Loucy (cell line): ENCODE results near the gene DOK7.

ENCODE experiments used
- H2AFZ ChIP-seq: fragments of 200-600 bp; sonication (generic); 2 replicates; pipeline ENCODE4 v1.6.0; 2016; ENCODE audit warnings: antibody characterized with exemption, mild to moderate bottlenecking, low read length, moderate library complexity
- H3F3A ChIP-seq: fragments of 200-600 bp; 2 replicates; pipeline ENCODE4 v1.6.0; 2016; ENCODE audit warnings: antibody characterized with exemption, low read depth, mild to moderate bottlenecking
- H3K27me3 ChIP-seq: fragments of 200-600 bp; sonication (generic); 2 replicates; pipeline ENCODE4 v1.6.1; 2014; ENCODE audit warnings: low read length, mild to moderate bottlenecking; ENCODE audit not compliant: insufficient read depth, poor library complexity, severe bottlenecking
- H3K36me3 ChIP-seq: fragments of 200-600 bp; sonication (generic); 2 replicates; pipeline ENCODE4 v1.6.1; 2016; ENCODE audit warnings: low read length; ENCODE audit not compliant: insufficient read depth
- H3K4me1 ChIP-seq: fragments of 200-600 bp; sonication (generic); 2 replicates; pipeline ENCODE4 v1.5.1; 2014; ENCODE audit warnings: low read length, mild to moderate bottlenecking; ENCODE audit not compliant: insufficient read depth, poor library complexity, severe bottlenecking
- H3K4me2 ChIP-seq: fragments of 200-600 bp; sonication (generic); 2 replicates; pipeline ENCODE4 v1.6.0; 2014; ENCODE audit warnings: antibody characterized with exemption, low read length, low read depth, mild to moderate bottlenecking; ENCODE audit not compliant: poor library complexity, severe bottlenecking
- H3K4me3 ChIP-seq: fragments of 200-600 bp; sonication (generic); 2 replicates; pipeline ENCODE4 v1.5.1; 2014; ENCODE audit warnings: low read length, mild to moderate bottlenecking, mixed read lengths; ENCODE audit not compliant: poor library complexity, severe bottlenecking
- H3K79me2 ChIP-seq: fragments of 200-600 bp; sonication (generic); 2 replicates; pipeline ENCODE4 v1.6.1; 2014; ENCODE audit warnings: low read length; ENCODE audit not compliant: insufficient read depth
- H3K9ac ChIP-seq: fragments of 200-600 bp; sonication (generic); 2 replicates; pipeline ENCODE4 v1.6.0; 2014; ENCODE audit warnings: mild to moderate bottlenecking, low read depth, low read length, moderate library complexity; ENCODE audit not compliant: poor library complexity, severe bottlenecking
- H3K9me2 ChIP-seq: fragments of 200-600 bp; sonication (generic); replicated peaks from 2 replicates; pipeline ENCODE4 v1.6.1; 2016; ENCODE audit warnings: low read depth, low read length, mixed read lengths
- H3K9me3 ChIP-seq: fragments of 200-600 bp; sonication (generic); 2 replicates; pipeline ENCODE4 v1.6.1; 2014; ENCODE audit warnings: mild to moderate bottlenecking, antibody characterized with exemption, low read length, low read depth; ENCODE audit not compliant: insufficient read depth
- H4K20me1 ChIP-seq: fragments of 200-600 bp; sonication (generic); 2 replicates; pipeline ENCODE4 v1.6.0; 2014; ENCODE audit warnings: antibody characterized with exemption, low read length, mild to moderate bottlenecking; ENCODE audit not compliant: insufficient read depth, poor library complexity, severe bottlenecking
- CTCF ChIP-seq: fragments of 200-600 bp; sonication (generic); conservative IDR thresholded peaks from 2 replicates; pipeline ENCODE4 v1.5.1; 2014; ENCODE audit warnings: mild to moderate bottlenecking, antibody characterized with exemption, low read length
- EZH2phosphoT487 ChIP-seq: fragments of 200-600 bp; IDR thresholded peaks from 2 replicates; pipeline ENCODE4 v1.6.1; 2018; ENCODE audit warnings: antibody characterized with exemption, mild to moderate bottlenecking, moderate library complexity, borderline replicate concordance

DOK7 gene

GRCh38 chr4:3440011-3440410 is 23.1 kb upstream of the DOK7 start:
- Histone ChIP-seq H3K9ac (no peak overlapping the region), H3K79me2 (no peaks in the 10 kb centered on the region), H3K4me2 (no peak overlapping the region), H3K9me3 (no peaks in the 10 kb centered on the region), H3K4me1 (no peaks in the 10 kb centered on the region), H4K20me1 (no peaks in the 10 kb centered on the region), H3K27me3 (no peaks in the 10 kb centered on the region), H2AFZ (no peak overlapping the region), H3F3A (no peaks in the 10 kb centered on the region), H3K36me3 (no peaks in the 10 kb centered on the region), H3K9me2 (no peaks in the 10 kb centered on the region), H3K4me3 (no peak overlapping the region)
- no peak for TF ChIP-seq EZH2phosphoT487
- TF ChIP-seq CTCF = no peak

GRCh38 chr4:3440979-3441500 is 22.1 kb upstream of the DOK7 start:
- H3K4me2 ChIP-seq = no peak overlapping the region
- no peaks in the 10 kb centered on the region for H3F3A ChIP-seq
- no peak overlapping the region for H3K9ac ChIP-seq
- H2AFZ ChIP-seq = no peak overlapping the region
- H4K20me1 ChIP-seq = no peaks in the 10 kb centered on the region
- TF ChIP-seq CTCF = no peak
- no peak for TF ChIP-seq EZH2phosphoT487
- H3K36me3 ChIP-seq = no peaks in the 10 kb centered on the region
- no peaks in the 10 kb centered on the region for H3K27me3 ChIP-seq
- H3K4me3 ChIP-seq = no peak overlapping the region
- H3K79me2 ChIP-seq = no peaks in the 10 kb centered on the region
- H3K4me1 ChIP-seq = no peaks in the 10 kb centered on the region
- H3K9me2 ChIP-seq = no peaks in the 10 kb centered on the region
- no peaks in the 10 kb centered on the region for H3K9me3 ChIP-seq

GRCh38 chr4:3441501-3442459 is 21.3 kb upstream of the DOK7 start, which contains the start of gene HGFAC:
Gene HGFAC, plus strand, starts transcription at chr4:3441968. Its CDS starts 34 bp downstream, at chr4:3442002.
- H3K9me2 ChIP-seq = no peaks in the 10 kb centered on the region

More at GRCh38 chr4:3441501-3442459, 21.3 kb upstream of the DOK7 start, which contains the start of gene HGFAC:
- no peaks in the 10 kb centered on the region for H3K4me1 ChIP-seq
- H3K9ac ChIP-seq = no peak within 1 kb of the TSS
- no peaks in the 10 kb centered on the region for H3K9me3 ChIP-seq
- H3K27me3 ChIP-seq = no peaks in the 10 kb centered on the region
- H4K20me1 ChIP-seq = no peaks in the 10 kb centered on the region
- no peaks in the 10 kb centered on the region for H3K36me3 ChIP-seq
- H3K79me2 ChIP-seq = no peaks in the 10 kb centered on the region
- H2AFZ ChIP-seq = no peak within 1 kb of the TSS
- H3K4me3 ChIP-seq = no peak within 1 kb of the TSS
- no peak for TF ChIP-seq EZH2phosphoT487
- no peak for TF ChIP-seq CTCF
- no peaks in the 10 kb centered on the region for H3F3A ChIP-seq
- H3K4me2 ChIP-seq = no peak within 1 kb of the TSS
